Endothelial cell of umbilical vein (primary cell): ENCODE data around the gene FAM118B. TPM values are rescaled to one million over a fixed set of nuclear protein-coding genes. Genes with fewer than 3 reads are reported as not detected.

ENCODE experiments used
- BruUV-seq: library from RNA; stranded (reverse); fragments of 400-500 nt; replicated peaks from 2 replicates; lab custom pipeline; 2021; lab: Mats Ljungman, UMichigan
- CTCF ChIA-PET: fragments of 300-600, 350-600 bp; sonication (Branson Sonifier 250); formaldehyde crosslinking; loops from one replicate; lab custom pipeline; 2021; ENCODE audit warnings: antibody characterized with exemption, inconsistent platforms; lab: Charles Lee
- POLR2A ChIA-PET: fragments of 300-600, 350-600 bp; sonication (Branson Sonifier 250); formaldehyde crosslinking; loops from one replicate; lab custom pipeline; 2021; ENCODE audit warnings: antibody characterized with exemption, inconsistent platforms; lab: Charles Lee
- DNase-seq: peaks from one replicate; pipeline ENCODE4 v3.0.0-alpha.2; 2011; ENCODE audit warnings: low read depth, low spot score
- FAIRE-seq: peaks from 2 replicates; lab custom pipeline; 2011; peaks lifted over from hg19 to GRCh38; lab: Jason Lieb, UNC
- H2AFZ ChIP-seq: 2 replicates; pipeline ENCODE4 v1.6.0; 2012; ENCODE audit warnings: low read depth, low read length, control low read depth, inconsistent platforms
- H3K27ac ChIP-seq: 2 replicates; pipeline ENCODE4 v1.5.1; 2011; ENCODE audit warnings: low read depth, mild to moderate bottlenecking, control low read depth, low read length, moderate library complexity; ENCODE audit not compliant: insufficient read depth
- H3K27me3 ChIP-seq, 2 experiments: 2 replicates each; pipeline versions ENCODE4 v1.6.0 to v1.6.1; 2011; ENCODE audit warnings: low read length in 2 of 2, mixed read lengths in 1 of 2; ENCODE audit not compliant: control insufficient read depth in 2 of 2, insufficient read depth in 2 of 2
- H3K36me3 ChIP-seq, 2 experiments: 2 replicates in 1 of 2; 3 replicates in 1 of 2; pipeline ENCODE4 v1.5.1; 2011; ENCODE audit warnings: low read length in 2 of 2, mild to moderate bottlenecking in 1 of 2, moderate library complexity in 1 of 2; ENCODE audit not compliant: control insufficient read depth in 2 of 2, insufficient read depth in 2 of 2; ENCODE audit errors: extremely low read depth in 1 of 2
- H3K4me1 ChIP-seq: 3 replicates; pipeline ENCODE4 v1.5.1; 2011; ENCODE audit warnings: mild to moderate bottlenecking, low read length; ENCODE audit not compliant: control insufficient read depth, insufficient read depth; ENCODE audit errors: extremely low read depth
- H3K4me2 ChIP-seq: 2 replicates; pipeline ENCODE4 v1.6.1; 2011; ENCODE audit warnings: low read length, control low read depth, mixed read lengths; ENCODE audit not compliant: insufficient read depth
- H3K4me3 ChIP-seq, 3 experiments: fragments of 200-600 bp in 1 of 3; sonication (generic), shearing (Covaris generic) in 1 of 3; replicated peaks in 1 of 3; 2 replicates each; pipeline ENCODE4 v1.5.1; 2011 to 2016; ENCODE audit warnings: control low read depth in 3 of 3, low read length in 3 of 3, mild to moderate bottlenecking in 2 of 3, inconsistent platforms in 1 of 3, low read depth in 1 of 3, moderate library complexity in 1 of 3; ENCODE audit not compliant: insufficient read depth in 1 of 3
- H3K79me2 ChIP-seq: 2 replicates; pipeline ENCODE4 v1.6.0; 2012; ENCODE audit warnings: low read length, inconsistent platforms; ENCODE audit not compliant: control insufficient read depth, insufficient read depth
- H3K9ac ChIP-seq: replicated peaks from 2 replicates; pipeline ENCODE3; 2011; ENCODE audit warnings: low read length, control low read depth; ENCODE audit not compliant: insufficient read depth; ENCODE audit errors: extremely low read depth
- H3K9me1 ChIP-seq: replicated peaks from 3 replicates; pipeline ENCODE4 v1.6.0; 2011; ENCODE audit warnings: mild to moderate bottlenecking, low read length; ENCODE audit not compliant: control insufficient read depth, insufficient read depth; ENCODE audit errors: extremely low read depth
- H3K9me3 ChIP-seq: replicated peaks from 2 replicates; pipeline ENCODE4 v1.5.1; 2012; ENCODE audit warnings: low read length, inconsistent platforms; ENCODE audit not compliant: control insufficient read depth, insufficient read depth
- H4K20me1 ChIP-seq: replicated peaks from 2 replicates; pipeline ENCODE3; 2011; ENCODE audit warnings: mild to moderate bottlenecking, low read length; ENCODE audit not compliant: control insufficient read depth, insufficient read depth; ENCODE audit errors: extremely low read depth
- CTCF ChIP-seq, 2 donors: IDR thresholded peaks; 1 replicate in 1 of 2; 2 replicates in 1 of 2; pipeline ENCODE4 v1.5.1; 2011; ENCODE audit warnings: low read length in 2 of 2, mild to moderate bottlenecking in 2 of 2, moderate library complexity in 2 of 2, control low read depth in 1 of 2, inconsistent platforms in 1 of 2, low read depth in 1 of 2; ENCODE audit not compliant: insufficient read depth in 1 of 2; ENCODE audit errors: extremely low read depth in 1 of 2
- EZH2 ChIP-seq: IDR thresholded peaks from 2 replicates; pipeline ENCODE4 v1.6.1; 2012; ENCODE audit warnings: borderline replicate concordance, low read depth, mild to moderate bottlenecking, moderate library complexity, low read length, inconsistent platforms; ENCODE audit not compliant: severe bottlenecking
- FOS ChIP-seq: IDR thresholded peaks from 2 replicates; pipeline ENCODE4 v1.6.1; 2011; ENCODE audit warnings: mild to moderate bottlenecking, low read length, moderate library complexity, borderline replicate concordance; ENCODE audit not compliant: insufficient read depth
- GATA2 ChIP-seq: IDR thresholded peaks from 2 replicates; pipeline ENCODE4 v1.7.0; 2011; ENCODE audit warnings: low read depth, mild to moderate bottlenecking, moderate library complexity, mixed read lengths, low read length; ENCODE audit not compliant: insufficient read length, insufficient read depth
- JUN ChIP-seq: IDR thresholded peaks from 2 replicates; pipeline ENCODE4 v1.6.1; 2011; ENCODE audit warnings: borderline replicate concordance, low read depth; ENCODE audit not compliant: insufficient read length, insufficient read depth
- MAX ChIP-seq: IDR thresholded peaks from 2 replicates; pipeline ENCODE4 v1.6.1; 2011; ENCODE audit not compliant: insufficient read depth, insufficient read length
- MYC ChIP-seq: IDR thresholded peaks from one replicate; pipeline ENCODE4 v1.6.1; 2011; ENCODE audit warnings: mild to moderate bottlenecking, low read depth, low read length
- POLR2A ChIP-seq: IDR thresholded peaks from 2 replicates; pipeline ENCODE4 v1.6.1; 2012; ENCODE audit warnings: low read depth, mild to moderate bottlenecking, control low read depth, low read length
- POLR2AphosphoS5 ChIP-seq: IDR thresholded peaks from 2 replicates; pipeline ENCODE4 v1.6.1; 2012; ENCODE audit warnings: low read depth, mild to moderate bottlenecking, control low read depth, low read length, moderate library complexity; ENCODE audit not compliant: insufficient read depth
- dilution Hi-C: fragments of 300-500 bp; cut with MboI; formaldehyde crosslinking; loops from one replicate; pipeline ENCODE4 v1.15.0; 2019; ENCODE audit warnings: low sequenced_read_pairs; ENCODE audit not compliant: extremely low pct_ligation_motif_present
- intact Hi-C: fragments of 100-400 bp; cut with micrococcal nuclease; formaldehyde crosslinking; loops from one replicate; pipeline ENCODE4 v1.10.0; 2022
- polyA plus RNA-seq, 4 experiments: library from polyadenylated mRNA; depleted of rRNA in 3 of 4; stranded (reverse) in 3 of 4; unstranded in 1 of 4; fragments of >200 nt; gene quantifications; 2 replicates each; pipeline versions ENCODE4 v1.2.1 to v1.2.3, GENCODE V29; 2011 to 2012; ENCODE audit warnings: missing spikeins in 1 of 4
- total RNA-seq: library from RNA; stranded (reverse); gene quantifications from 2 replicates; pipeline ENCODE4 v1.2.3, GENCODE V29; 2021

The FAM118B gene
- total and polyA plus RNA-seq, 2 donors (not counting 3 experiments of a cell fraction or from before 2014, with no cell fraction given) = 26.6 to 35.8 TPM

GRCh38 chr11:126310992-126311310, 99.4 kb downstream of the FAM118B start:
- POLR2A ChIA-PET = interaction anchor here (0.9 to 1.2 kb wide), 4 partner anchors 12 to 170 kb away, joined by 3 to 4 read pairs (median 3); no protein-coding TSS in a partner anchor
- Histone ChIP-seq H3K79me2 (no peaks in the 10 kb centered on the region), H4K20me1 (no peaks in the 10 kb centered on the region), H3K36me3 (no peaks in the 10 kb centered on the region), H3K27ac (no peak overlapping the region), H3K27me3 (no peaks in the 10 kb centered on the region), H3K9me3 (no peaks in the 10 kb centered on the region), H3K9me1 (no peaks in the 10 kb centered on the region), H3K4me2 (no peak overlapping the region), H3K9ac (no peak overlapping the region), H3K4me1 (no peaks in the 10 kb centered on the region), H2AFZ (no peak overlapping the region), H3K4me3 (no peak overlapping the region)
- DNase-seq (no peak), FAIRE-seq (no peak)
- CTCF ChIA-PET = interaction anchor here (0.6 to 10.7 kb wide), 31 partner anchors 8 to 680 kb away, joined by 3 to 437 read pairs (median 7); partner anchors contain the start of gene ST3GAL4
- intact Hi-C loops = loop anchor here (1.0 to 5.0 kb wide), 9 partner anchors 25 to 679 kb away; partner anchors contain the start of gene ST3GAL4
- dilution Hi-C loops = no loop called here
- no TSS peak for BruUV-seq
- no peak for TF ChIP-seq EZH2

GRCh38 chr11:126311401-126312291, 100.1 kb downstream of the FAM118B start:
- TF ChIP-seq CTCF (IDR thresholded peaks at IDR 0.05; ENCODE audit: extremely low read depth in 1 of 2, insufficient read depth in 1 of 2, low read depth in 1 of 2, low read length in 2 of 2) (no peak), POLR2A (no peak), GATA2 (no peak), MYC (no peak), POLR2AphosphoS5 (no peak), MAX (no peak), FOS (no peak), JUN (no peak), EZH2 (no peak)
- no peak overlapping the region for H3K27ac ChIP-seq
- H3K4me1 ChIP-seq = no peaks in the 10 kb centered on the region
- no peak overlapping the region for H3K4me3 ChIP-seq
- FAIRE-seq = no peak
- intact Hi-C loops = loop anchor here (2.0 to 5.0 kb wide), 2 partner anchors 43 to 106 kb away; partner anchors contain the start of gene ST3GAL4
- no peaks in the 10 kb centered on the region for H3K79me2 ChIP-seq
- CTCF ChIA-PET = interaction anchor here (0.7 to 10.7 kb wide), 19 partner anchors 7 to 679 kb away, joined by 3 to 437 read pairs (median 12); partner anchors contain the start of gene ST3GAL4
- no peak overlapping the region for H3K4me2 ChIP-seq
- dilution Hi-C loops = no loop called here
- POLR2A ChIA-PET = interaction anchor here (0.9 to 1.2 kb wide), 3 partner anchors 13 to 148 kb away, joined by 3 read pairs; no protein-coding TSS in a partner anchor
- no peaks in the 10 kb centered on the region for H3K36me3 ChIP-seq
- no peaks in the 10 kb centered on the region for H3K9me3 ChIP-seq
- no peaks in the 10 kb centered on the region for H3K27me3 ChIP-seq
- H4K20me1 ChIP-seq = no peaks in the 10 kb centered on the region
- no peak for DNase-seq
- no peak overlapping the region for H3K9ac ChIP-seq
- H2AFZ ChIP-seq = no peak overlapping the region
- BruUV-seq = no TSS peak
- H3K9me1 ChIP-seq = no peaks in the 10 kb centered on the region
